GM18526 (cell line): ENCODE data around the gene ANKRD1.
A peak's percentile ranks its signal among the peaks of the same experiment; 100 is the strongest.

Experiments used
- POLR2A ChIP-seq: IDR thresholded peaks from 3 replicates; pipeline ENCODE4 v1.6.1; 2011; ENCODE audit not compliant: insufficient read length; ENCODE audit errors: extremely low read depth

ANKRD1 gene

GRCh38 chr10:90889636-90890035 lies 31.3 kb downstream of the ANKRD1 start:
- TF ChIP-seq POLR2A = no peak

GRCh38 chr10:90888387-90888786 lies 32.5 kb downstream of the ANKRD1 start:
- TF ChIP-seq POLR2A = no peak

- TF ChIP-seq POLR2A = no peak
Observed at GRCh38 chr10:90887555-90887954, 33.3 kb downstream of the ANKRD1 start.

- TF ChIP-seq POLR2A = no peak
Observed at GRCh38 chr10:90885176-90885575, 35.7 kb downstream of the ANKRD1 start.

DNA sequence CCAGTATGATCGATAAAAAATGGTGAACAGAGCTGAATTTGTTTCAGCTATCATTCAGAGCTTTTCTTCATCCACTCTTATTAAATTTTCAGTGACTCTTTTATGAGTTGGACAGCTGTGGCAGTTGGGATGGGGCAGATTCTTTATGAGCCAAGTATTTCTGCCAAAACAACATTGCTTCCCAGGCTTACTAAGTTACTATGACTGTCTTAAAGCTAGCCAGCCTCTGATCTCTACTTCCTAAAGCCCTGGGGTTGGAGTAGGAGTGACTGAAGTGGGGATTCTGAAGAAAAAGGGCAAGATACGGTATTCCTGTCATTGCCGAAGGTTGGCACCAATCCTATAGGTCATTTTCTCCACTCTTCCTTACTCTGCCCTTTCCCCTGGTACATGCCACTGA lies 36.5 kb downstream of the ANKRD1 start:
- no peak for TF ChIP-seq POLR2A

GRCh38 chr10:90879062-90879461 lies 41.8 kb downstream of the ANKRD1 start:
- TF ChIP-seq POLR2A = no peak

DNA sequence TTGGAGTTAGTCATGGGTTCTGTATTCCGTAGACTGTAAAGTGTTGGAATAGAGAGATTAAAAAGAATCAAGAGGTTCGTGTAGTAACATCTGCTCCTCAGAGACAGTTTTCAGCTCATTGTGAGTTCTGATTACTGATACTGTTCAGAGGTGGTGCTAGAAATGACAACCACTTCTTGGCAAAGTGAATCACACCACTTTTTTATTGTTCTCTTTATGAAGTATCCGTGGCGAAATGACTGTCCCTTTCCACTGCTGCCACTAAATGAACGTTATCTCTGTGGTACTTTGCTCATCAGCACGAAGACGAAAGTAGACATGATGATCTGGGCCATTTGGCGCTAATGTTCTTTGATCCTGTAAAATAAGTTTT lies 48.3 kb downstream of the ANKRD1 start:
- no peak for TF ChIP-seq POLR2A

DNA sequence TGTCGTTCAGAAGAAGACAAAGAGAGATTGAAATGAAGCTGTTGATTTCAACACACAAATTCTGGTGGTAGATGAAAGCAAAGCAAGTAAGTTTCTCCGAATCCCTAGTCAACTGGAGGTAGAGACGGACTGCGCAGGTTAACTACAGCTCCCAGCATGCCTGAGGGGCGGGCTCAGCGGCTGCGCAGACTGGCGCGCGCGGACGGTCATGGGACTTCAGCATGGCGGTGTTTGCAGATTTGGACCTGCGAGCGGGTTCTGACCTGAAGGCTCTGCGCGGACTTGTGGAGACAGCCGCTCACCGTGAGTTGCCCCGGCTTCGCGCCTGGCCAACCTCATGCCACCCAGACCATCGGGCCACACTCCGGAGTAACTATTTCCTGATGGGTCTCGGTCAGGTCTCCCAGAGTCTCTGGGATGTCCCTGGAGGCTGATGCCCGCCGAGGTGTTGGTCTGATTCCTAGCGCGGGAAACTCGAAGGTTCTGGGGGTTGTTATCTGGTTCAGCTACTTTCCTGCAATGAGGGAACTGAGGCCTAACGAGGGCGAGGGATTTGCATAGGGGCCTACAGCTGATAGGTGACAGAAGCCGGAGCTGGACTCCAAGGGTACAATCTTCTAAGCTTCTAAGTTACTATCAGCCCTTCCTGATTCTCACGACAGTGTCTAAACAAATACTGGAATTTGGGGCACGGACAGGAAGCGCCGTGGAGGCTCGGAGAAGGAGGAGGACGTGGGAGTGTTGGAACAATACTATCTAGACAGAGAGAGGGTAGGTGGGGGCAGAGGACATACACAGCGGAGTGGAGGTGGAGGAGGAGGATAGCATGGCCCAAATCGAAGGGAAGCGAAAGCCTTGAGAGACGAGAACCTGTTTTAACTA lies 48.9 kb downstream of the ANKRD1 start, which contains the start of gene RPP30:
Gene RPP30, plus strand, starts transcription at position 209 of the 882 bp plus-strand sequence. Its CDS starts 13 bp downstream, at position 222.
- peak; percentile 76 for TF ChIP-seq POLR2A

GRCh38 chr10:90871279-90871765 lies 49.6 kb downstream of the ANKRD1 start:
- no peak for TF ChIP-seq POLR2A

DNA sequence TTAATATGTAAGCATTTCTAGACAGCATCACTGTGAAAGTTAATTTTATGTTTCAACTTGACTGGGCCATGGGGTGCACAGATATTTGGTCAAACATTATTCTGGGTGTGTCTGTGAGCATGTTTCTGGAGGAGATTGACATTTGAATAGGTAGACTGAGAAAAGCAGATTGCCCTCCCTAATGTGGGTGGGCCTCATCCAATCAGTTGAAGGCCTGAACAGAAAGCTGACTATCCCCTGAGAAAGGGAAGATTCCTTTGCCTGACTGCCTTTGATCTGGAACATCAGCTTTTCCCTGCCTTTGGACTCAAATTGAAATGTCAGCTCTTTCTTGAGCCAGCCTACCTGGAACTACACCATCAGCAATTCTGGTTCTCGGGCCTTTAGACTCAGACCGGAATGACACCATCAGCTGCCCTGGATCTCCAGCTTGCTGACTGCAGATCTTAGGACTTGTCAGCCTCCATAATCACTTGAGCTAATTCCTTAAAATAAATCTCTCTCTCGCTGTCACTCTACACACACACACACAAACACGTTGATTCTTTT lies 54.8 kb downstream of the ANKRD1 start:
- no peak for TF ChIP-seq POLR2A

GRCh38 chr10:90865401-90865800 lies 55.5 kb downstream of the ANKRD1 start:
- no peak for TF ChIP-seq POLR2A

DNA sequence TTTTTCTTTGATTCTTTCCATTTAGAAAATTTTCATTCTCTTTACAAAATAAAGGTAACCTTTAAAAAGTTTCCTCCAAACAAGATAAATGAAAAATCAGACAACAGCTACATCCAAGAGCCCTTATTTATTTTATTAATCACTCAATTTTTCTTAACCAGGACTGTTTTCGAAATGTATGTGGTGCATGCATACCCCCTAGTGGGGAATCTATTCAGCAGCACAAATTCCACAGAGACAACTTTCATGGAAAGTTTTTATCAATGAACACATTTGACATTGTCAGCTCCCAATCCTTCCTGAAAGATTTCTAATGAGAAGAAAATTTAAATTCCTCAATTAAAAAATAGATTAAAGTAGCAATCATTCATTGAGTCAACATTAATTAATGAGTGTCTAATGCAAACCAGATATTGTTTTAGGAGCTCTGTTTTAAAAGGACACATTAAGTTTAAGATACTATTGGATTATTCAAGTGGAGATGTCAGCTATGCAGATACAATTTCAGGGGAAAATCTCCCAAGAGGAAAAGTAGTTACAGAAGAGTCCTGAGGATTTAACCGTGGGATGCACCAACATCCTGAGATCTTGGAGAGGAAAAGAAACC lies 57.9 kb downstream of the ANKRD1 start:
- no peak for TF ChIP-seq POLR2A
